ENCODE measurements around the gene PDGFA.

The PDGFA gene

DNA sequence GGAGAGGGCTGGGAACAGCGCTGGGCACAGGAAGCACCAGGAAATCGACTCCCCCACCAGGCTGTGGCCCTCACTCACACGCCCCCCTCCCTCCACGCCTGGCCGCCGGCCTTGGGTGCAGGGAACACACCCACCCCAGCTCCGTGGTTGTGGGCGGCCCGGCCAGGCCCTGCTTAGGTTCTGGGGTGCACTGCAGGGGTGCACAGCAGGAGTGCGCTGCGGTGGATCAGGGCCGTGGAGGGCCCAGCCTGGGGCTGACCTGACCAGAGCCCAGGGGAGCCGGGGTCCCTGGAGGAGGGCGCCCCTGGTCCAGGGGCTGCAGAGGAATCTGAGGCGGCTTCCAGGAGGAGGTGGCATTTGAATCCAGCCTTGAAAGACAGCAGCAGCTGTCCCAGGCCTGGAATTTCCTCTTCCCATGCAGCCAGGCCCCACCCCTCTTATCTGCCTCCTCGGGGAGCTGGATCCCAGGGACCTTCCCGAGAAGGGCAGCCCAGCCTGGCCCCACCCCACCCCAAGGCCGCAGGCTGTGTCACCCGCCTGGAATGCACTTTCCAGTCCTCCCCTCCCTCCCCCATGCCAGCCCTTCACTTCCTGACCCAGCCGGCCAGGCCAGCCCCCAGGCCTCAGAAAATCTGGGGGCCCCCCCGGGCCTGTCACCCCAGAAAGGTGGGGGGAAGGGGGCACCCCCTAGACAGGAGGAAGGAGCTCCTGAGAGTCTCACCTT lies 18.4 kb upstream of the PDGFA start:
- no peak for DNase-seq (ENCODE audit: low read depth in 2 of 2, low spot score in 1 of 2)

GRCh38 chr7:536231-536630 lies 16.6 kb upstream of the PDGFA start:
- no peak for DNase-seq (ENCODE audit: low read depth in 2 of 2, low spot score in 1 of 2)

DNA sequence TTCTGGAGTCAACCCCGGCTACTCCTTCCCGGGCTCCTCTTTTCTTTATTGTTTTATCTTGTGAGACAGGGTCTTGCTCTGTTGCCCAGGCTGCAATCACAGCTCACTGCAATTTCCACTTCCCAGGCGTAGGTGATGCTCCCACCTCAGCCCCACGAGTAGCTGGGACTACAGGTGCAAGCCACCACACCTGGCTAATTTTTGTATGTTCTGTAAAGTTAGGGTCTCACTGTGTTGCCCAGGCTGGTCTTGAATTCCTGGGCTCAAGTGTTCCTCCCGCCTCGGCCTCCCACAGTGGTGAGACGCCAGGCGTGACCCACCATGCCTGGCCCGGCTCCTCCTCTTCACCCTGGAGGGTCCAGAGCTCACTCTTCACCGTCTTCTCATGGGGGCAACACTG lies 15.3 kb upstream of the PDGFA start:
- no peak for DNase-seq (ENCODE audit: low read depth in 2 of 2, low spot score in 1 of 2)

GRCh38 chr7:534075-534474 lies 14.4 kb upstream of the PDGFA start:
- DNase-seq (ENCODE audit: low read depth in 2 of 2, low spot score in 1 of 2) = no peak

GRCh38 chr7:533266-533665 lies 13.6 kb upstream of the PDGFA start:
- no peak for DNase-seq (ENCODE audit: low read depth in 2 of 2, low spot score in 1 of 2)

DNA sequence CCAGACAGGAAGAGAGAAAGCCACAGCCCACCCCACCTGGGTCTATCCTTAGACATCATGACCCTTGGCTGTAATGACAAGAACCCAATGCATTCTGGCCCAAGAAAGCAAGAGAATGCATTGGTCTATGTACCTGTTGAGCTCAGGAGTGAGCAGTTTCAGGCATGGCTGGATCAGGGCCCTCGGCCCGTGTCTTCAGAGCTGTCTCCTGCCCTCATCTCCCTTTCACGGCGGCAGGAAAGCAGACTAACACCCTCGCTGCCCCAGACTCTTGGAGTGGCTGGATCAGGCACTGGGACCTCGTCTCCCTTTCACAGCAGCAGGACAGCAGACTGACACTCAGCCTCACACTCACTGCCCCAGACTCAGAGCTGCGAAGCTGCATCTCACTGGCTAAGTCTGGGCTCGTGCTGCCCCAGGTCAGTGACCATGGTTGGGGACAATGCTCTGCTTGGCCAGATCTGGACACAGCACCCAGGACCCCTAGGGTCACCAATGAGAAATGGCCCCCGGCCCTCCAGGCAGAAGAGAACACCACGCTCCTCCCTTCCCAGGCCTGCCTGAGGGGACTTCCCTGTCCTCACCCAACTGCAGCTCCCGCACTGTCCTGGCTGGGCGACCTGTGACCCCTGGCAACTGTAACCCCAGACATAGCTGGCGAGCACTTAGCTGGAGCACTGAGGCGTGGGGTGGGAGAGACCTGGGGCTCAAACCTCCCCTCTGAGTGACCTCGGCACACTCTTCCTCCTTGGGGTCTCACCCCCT lies 12.9 kb upstream of the PDGFA start:
- DNase-seq (ENCODE audit: low read depth in 2 of 2, low spot score in 1 of 2) = no peak

DNA sequence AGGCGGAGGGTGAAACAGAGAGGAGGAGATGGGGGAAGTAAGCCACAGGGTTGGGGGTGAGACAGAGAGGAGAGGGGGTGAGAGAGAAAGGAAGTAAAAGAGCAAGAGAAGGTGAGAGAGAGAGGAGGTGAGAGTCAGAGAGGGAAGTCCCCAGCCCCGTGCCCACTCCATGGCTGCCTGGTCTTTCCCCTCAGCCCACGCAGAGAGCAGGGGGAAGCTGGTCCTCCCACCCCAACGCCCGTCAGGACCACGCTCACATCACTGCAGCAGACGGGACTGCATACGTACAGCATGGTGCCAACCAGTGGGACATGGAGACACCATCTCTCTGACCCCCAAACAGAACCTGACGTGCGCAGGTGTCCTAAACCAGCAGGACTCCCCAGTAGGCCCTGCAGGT lies 12.1 kb upstream of the PDGFA start:
- DNase-seq (ENCODE audit: low read depth in 2 of 2, low spot score in 1 of 2) = no peak

DNA sequence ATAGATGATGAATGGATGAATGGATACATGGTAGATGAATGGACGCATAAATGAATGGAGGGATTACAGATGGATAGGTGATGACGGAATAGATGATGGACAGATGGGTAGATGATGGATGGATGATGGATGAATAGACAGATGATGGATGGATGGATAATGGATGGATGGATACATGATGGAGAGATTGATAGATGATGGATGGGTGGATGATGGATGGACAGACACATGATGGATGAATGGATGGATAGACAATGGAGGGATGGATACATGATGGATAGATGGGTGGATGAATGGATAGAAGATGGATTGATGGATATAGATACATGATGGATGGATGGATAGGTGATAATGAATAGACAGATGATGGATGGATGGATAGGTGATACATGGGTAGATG lies 8.8 kb upstream of the PDGFA start:
- no peak for DNase-seq (ENCODE audit: low read depth in 2 of 2, low spot score in 1 of 2)

DNA sequence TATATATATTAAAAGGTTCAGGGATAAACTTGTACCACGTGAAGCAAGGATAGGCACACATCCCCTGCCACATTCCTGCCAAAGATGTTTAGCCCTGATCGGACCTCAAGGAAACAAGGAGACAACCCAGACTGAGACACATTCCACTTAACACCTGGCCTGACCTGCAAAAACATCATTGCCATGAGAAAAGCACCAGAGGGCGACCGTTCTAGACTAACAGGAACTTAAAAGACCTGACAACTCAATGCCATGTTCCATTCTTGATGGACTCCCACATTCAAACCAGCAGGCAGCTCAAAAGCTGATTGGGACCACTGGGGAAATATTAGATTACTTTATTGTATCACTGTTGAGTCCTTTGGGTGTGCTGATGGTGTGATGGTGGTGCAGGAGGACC lies 8.1 kb upstream of the PDGFA start:
- no peak for DNase-seq (ENCODE audit: low read depth in 2 of 2, low spot score in 1 of 2)

- no peak for DNase-seq (ENCODE audit: low read depth in 2 of 2, low spot score in 1 of 2)
Measured at GRCh38 chr7:526460-527034, 6.9 kb upstream of the PDGFA start.

DNA sequence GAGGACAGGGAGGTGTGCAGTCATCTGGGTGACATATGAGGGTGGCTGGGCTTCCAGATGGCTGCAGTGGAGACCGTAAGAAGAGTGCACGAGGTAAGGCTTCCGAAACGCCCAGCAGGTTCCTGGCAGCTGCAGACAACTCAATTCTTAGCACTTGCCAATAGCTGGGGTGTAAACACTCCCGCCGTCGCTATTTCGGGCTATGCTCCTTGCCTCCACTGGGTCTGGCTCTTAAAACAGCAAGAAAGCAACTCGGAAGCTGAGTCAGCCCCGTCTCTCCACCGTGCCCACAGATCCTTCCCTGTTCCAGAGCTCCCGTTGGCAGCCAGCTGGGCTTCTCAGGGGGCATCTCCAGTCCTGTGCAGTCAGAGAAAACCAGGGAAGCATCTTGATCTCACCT lies 6.1 kb upstream of the PDGFA start:
- no peak for DNase-seq (ENCODE audit: low read depth in 2 of 2, low spot score in 1 of 2)

DNA sequence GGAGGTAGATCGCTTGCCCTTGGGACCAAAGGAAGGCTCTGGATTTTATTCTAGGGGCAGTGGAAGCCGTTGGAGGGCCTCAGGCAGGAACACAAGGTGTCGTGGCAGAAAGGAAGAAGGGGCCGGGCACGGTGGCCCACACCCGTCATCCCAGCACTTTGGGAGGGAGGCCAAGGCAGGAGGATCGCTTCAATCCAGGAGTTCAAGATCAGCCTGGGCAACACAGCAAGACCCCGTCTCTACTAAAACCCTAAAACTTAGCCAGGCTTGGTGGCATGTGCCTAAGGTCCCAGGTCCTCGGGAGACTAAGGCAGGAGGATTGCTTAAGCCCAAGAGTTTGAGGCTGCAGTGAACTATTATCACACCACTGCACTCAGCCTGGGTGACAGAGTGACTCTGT lies 5.2 kb upstream of the PDGFA start:
- no peak for DNase-seq (ENCODE audit: low read depth in 2 of 2, low spot score in 1 of 2)

- no peak for DNase-seq (ENCODE audit: low read depth in 2 of 2, low spot score in 1 of 2)
Measured at GRCh38 chr7:523347-524336, 4.0 kb upstream of the PDGFA start.

DNA sequence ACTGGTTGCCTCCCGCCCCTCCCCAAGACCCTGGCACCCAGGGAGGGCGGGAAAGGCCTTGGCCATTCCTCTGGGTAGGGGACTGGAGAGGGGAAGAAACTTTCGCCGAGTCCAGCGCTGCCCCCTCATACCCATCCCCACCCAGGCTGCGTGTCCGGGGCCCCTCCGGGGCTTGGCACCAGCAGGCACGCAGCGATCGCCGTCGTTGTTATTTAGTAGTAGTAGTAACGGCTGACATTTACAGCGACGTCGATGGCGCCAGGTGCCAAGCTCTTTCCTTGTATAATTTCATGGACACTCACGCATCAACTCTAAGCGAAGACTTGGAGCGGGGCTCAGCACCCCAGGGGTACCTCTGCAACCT lies 3.3 kb upstream of the PDGFA start:
- no peak for DNase-seq (ENCODE audit: low read depth in 2 of 2, low spot score in 1 of 2)

DNA sequence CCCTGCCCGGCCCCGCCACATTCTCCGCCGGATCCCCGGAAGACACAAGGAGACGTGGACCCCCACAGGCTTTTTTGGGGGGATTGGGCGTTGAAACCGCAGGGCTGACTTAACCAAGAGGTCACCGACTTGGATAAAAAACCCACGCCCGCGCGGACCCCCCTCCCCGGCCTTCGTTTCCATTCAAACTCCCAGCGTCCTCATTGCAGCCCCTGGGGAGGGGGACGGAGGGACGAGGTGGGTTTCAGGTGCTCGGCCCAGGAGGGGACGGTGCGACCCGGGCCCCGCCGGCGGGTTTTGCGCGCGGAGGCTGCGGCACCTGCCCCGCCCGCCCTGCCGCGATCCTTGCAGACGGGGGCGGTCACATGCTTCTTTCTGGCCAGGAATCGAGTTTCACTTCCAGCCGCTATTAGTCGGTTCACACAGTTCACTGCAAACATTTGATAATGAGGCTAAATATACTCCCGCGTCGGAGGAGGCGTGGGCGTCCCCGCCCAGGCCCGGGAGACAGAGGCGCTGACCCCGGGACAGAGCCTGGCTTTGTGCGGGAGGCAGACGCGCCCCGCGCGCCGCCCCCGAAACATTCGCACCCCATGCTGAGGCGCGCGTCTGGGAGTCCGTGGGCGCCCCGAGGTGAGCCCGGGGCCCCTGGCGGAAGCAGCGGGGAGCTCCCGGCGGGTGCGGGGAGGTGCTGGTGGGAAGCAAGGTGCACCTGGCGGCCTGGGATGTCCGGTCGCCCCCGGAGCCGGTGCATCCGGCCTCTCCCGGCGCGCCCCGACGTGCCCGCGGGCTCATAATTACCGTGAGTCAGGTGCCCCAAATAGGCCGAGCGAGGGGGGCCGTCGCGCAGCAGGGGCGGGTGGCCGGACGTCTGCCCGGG lies 2.7 kb upstream of the PDGFA start:
- no peak for DNase-seq (ENCODE audit: low read depth in 2 of 2, low spot score in 1 of 2)

DNA sequence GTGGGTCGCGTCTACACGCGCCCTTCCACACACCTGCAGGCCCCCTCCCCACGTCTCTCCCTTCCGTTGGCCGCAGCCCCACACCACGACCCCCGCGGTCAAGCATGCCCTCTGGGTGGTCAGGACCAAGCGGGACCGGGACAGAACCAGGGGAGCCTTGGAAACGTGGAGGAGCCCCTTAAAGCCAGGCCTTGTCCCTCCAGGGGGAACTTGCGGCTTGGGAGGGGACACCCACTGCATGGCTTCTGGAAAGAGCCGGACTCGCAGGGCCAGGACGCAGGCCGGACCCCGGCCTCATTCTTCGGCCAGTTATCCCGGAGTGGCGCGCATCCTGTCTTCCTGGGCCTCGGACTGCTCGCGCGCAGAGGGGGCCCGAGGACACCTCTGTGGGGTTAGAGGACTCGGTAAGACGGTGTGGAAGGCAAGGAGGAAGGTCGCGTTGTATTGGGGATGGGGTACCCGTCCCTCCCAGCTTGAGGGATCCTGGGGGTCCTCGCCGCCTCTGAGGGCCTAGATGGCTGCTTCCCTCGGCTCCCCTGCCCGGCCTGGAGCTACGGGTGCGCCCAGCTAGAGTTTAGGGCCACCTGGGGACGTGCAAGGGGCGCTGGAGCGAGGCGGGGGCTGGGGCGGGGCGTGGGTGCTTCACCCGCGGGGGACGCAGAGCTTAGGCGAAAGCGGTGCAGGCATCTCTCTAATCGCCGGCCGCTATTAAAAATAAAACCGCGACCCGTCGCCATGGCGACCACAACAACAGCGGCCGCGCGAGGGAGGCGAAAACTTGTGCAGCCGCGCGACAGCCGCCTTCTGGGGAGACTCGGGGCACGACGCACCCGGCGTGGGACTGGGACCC lies 1.8 kb upstream of the PDGFA start:
- no peak for DNase-seq (ENCODE audit: low read depth in 2 of 2, low spot score in 1 of 2)

- no peak for DNase-seq (ENCODE audit: low read depth in 2 of 2, low spot score in 1 of 2)
Measured at GRCh38 chr7:520503-521161, 986 bp upstream of the PDGFA start.

- no peak for DNase-seq (ENCODE audit: low read depth in 2 of 2, low spot score in 1 of 2)
Measured at GRCh38 chr7:518630-519483, 789 bp downstream of the PDGFA start.

All from stimulated activated CD8-positive, alpha-beta memory T cell treated with anti-CD3 and anti-CD28 coated beads, Interleukin-4, amount 100 ng/mL, for 1 hour (primary cell).